Measurements from ENCODE around the gene PLPPR3.

GRCh38 chr19:825897-826644 lies 4.3 kb upstream of the PLPPR3 start:
- no peak for TF ChIP-seq CTCF (IDR thresholded peaks at IDR 0.05; ENCODE audit: low read depth, low read length)
- no peak for TF ChIP-seq POLR2A (IDR thresholded peaks at IDR 0.05; ENCODE audit: extremely low read depth, insufficient read length)
- TF ChIP-seq MAX (IDR thresholded peaks at IDR 0.05; ENCODE audit: low read depth, low read length): no peak
- no peak for TF ChIP-seq MYC (IDR thresholded peaks at IDR 0.05; ENCODE audit: low read depth, low read length)
